ENCODE data around the gene URI1. TPM values are rescaled to one million over a fixed set of nuclear protein-coding genes. Genes with fewer than 3 reads are reported as not detected.

Gene URI1
- total and polyA plus RNA-seq, 2 of the 8 experiments (the other 6 are each of a cell fraction or from before 2014, with no cell fraction given): 27.7 to 64.3 TPM

GRCh38 chr19:30028118-30028991 lies 86.3 kb downstream of the URI1 start:
- no peak for DNase-seq (ENCODE audit: low read depth in 1 of 2, low spot score in 2 of 2)
- Histone ChIP-seq H3K36me3 (ENCODE audit: control insufficient read depth in 2 of 4, insufficient read depth in 4 of 4, low read length in 3 of 4) (no peaks in the 10 kb centered on the region), H2BK5ac (ENCODE audit: low read depth, low read length) (no peak overlapping the region), H3K23me2 (ENCODE audit: low read depth, low read length) (no peaks in the 10 kb centered on the region), H2AK5ac (ENCODE audit: low read depth, low read length) (no peak overlapping the region), H2BK120ac (replicated peaks; ENCODE audit: low read depth, low read length) (no peak overlapping the region), H2BK20ac (ENCODE audit: low read length) (no peak overlapping the region), H3K4me2 (ENCODE audit: insufficient read depth in 1 of 2, low read depth in 2 of 2, low read length in 2 of 2) (no peak overlapping the region), H3K9me3 (ENCODE audit: insufficient read depth in 2 of 2, low read depth in 1 of 2, low read length in 1 of 2) (no peaks in the 10 kb centered on the region), H3K27ac (ENCODE audit: low read depth, low read length) (no peak overlapping the region), H4K5ac (ENCODE audit: insufficient read length, low read depth, low read length) (no peak overlapping the region), H2AFZ (ENCODE audit: low read length) (no peak overlapping the region), H3K23ac (ENCODE audit: insufficient read length) (no peak overlapping the region), H3K18ac (ENCODE audit: extremely low read depth, low read length) (no peak overlapping the region), H3K79me2 (ENCODE audit: control insufficient read depth in 1 of 2, insufficient read depth in 2 of 2, low read length in 2 of 2) (no peaks in the 10 kb centered on the region), H3K14ac (ENCODE audit: insufficient read length) (no peak overlapping the region), H2BK12ac (ENCODE audit: low read depth, low read length) (no peak overlapping the region), H3K4me3 (ENCODE audit: extremely low read depth in 1 of 4, insufficient read depth in 2 of 4, low read depth in 3 of 4, low read length in 4 of 4) (no peak overlapping the region), H3K4ac (replicated peaks; ENCODE audit: insufficient read length, low read depth, low read length) (no peak overlapping the region), H4K20me1 (replicated peaks in 1 of 2; ENCODE audit: control insufficient read depth in 1 of 2, insufficient read depth in 2 of 2, low read length in 2 of 2) (no peaks in the 10 kb centered on the region), H3K9ac (replicated peaks in 1 of 4; ENCODE audit: extremely low read depth in 1 of 4, low read depth in 3 of 4, low read length in 3 of 4) (no peak overlapping the region), H2BK15ac (ENCODE audit: low read length) (no peak overlapping the region), H3K27me3 (replicated peaks in 1 of 4; ENCODE audit: control insufficient read depth in 3 of 4, extremely low read depth in 1 of 4, insufficient read depth in 3 of 4, low read length in 3 of 4) (no peaks in the 10 kb centered on the region), H4K8ac (ENCODE audit: extremely low read depth, insufficient read depth, low read length) (no peak overlapping the region), H4K91ac (replicated peaks; ENCODE audit: insufficient read length, low read length) (no peak overlapping the region), H3K79me1 (ENCODE audit: low read depth, low read length) (no peaks in the 10 kb centered on the region), H3K56ac (replicated peaks; ENCODE audit: insufficient read length, low read depth, low read length) (no peak overlapping the region), H3K4me1 (replicated peaks in 1 of 4; ENCODE audit: control insufficient read depth in 3 of 4, insufficient read depth in 4 of 4, low read length in 3 of 4) (no peaks in the 10 kb centered on the region)
- CTCF ChIA-PET (ENCODE audit: partially characterized antibody): interaction anchor here (0.6 to 0.8 kb wide), 2 partner anchors 15 to 952 kb away, joined by 3 read pairs; no protein-coding TSS in a partner anchor
- FAIRE-seq: no peak
- POLR2A ChIA-PET (ENCODE audit: partially characterized antibody): no interaction called here
- 86% methylated on average over 2 of the region's 2 CpGs; no CpG with 5 or more reads in 1 of the 2 experiments for WGBS, 2 experiments (ENCODE audit: extremely low coverage in 1 of 2, insufficient coverage in 1 of 2, insufficient read length in 1 of 2, insufficient replicate concordance in 2 of 2, low coverage in 1 of 2, low lambda C conversion rate in 2 of 2, missing lambda C conversion rate in 1 of 2)
- TF ChIP-seq GTF2F1 (IDR thresholded peaks at IDR 0.05; ENCODE audit: borderline replicate concordance, low read depth, low read length): no peak
- no peak for TF ChIP-seq CEBPB (IDR thresholded peaks at IDR 0.05; ENCODE audit: low read depth, low read length)
- no peak for TF ChIP-seq KDM1A (IDR thresholded peaks at IDR 0.05; ENCODE audit: borderline replicate concordance, low read length)
- TF ChIP-seq SP2 (IDR thresholded peaks at IDR 0.05; ENCODE audit: low read length): no peak
- TF ChIP-seq RXRA (IDR thresholded peaks at IDR 0.05; ENCODE audit: insufficient read depth, low read depth, low read length): no peak

Data from H1 (cell line).